Measurements from ENCODE around the gene NR3C1. TPM values are rescaled to one million over a fixed set of nuclear protein-coding genes. Genes with fewer than 3 reads are reported as not detected.

Gene NR3C1
- total RNA-seq, 4 donors from 2014 or later: 29.7 to 79.2 (median 38.9) TPM

DNA sequence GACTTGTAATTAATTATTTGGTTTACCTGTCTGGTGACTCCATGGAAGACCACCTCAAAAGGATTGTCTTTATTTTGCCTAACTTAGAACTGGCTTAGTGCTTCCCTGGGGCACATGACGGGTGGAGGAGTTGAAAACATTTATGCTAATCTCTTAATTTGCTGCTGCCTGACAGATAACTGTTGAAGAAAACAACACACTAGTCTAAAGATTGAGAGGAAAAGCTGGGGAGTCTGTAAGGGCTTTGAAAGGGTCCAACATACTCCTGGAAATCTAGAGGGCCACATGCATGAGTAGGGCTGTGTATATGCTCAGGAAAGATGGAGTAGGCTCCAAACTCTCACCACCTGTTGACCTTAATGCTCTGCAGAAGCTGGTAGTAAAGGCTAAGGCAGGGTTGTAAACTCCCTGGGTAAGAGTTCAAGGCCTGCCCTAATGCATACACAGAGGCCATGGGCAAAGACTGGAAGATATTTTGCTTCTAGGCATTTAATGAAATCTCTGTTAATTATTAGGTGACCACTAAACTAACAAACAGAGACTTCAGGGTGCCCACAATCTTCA lies 40.7 kb downstream of the NR3C1 start:
- H3K27me3 ChIP-seq: no peaks in the 10 kb centered on the region
- no peaks in the 10 kb centered on the region for H3K36me3 ChIP-seq
- H3K9me3 ChIP-seq: no peaks in the 10 kb centered on the region
- no peak overlapping the region for H3K27ac ChIP-seq
- no peak overlapping the region for H3K4me3 ChIP-seq
- no peak for DNase-seq
- TF ChIP-seq POLR2A (IDR thresholded peaks at IDR 0.05) (no peak), CTCF (IDR thresholded peaks at IDR 0.05) (no peak)
- peaks cover 0 to 12% (median 0%) of the 10 kb centered on the region in 4 donors for H3K4me1 ChIP-seq

DNA sequence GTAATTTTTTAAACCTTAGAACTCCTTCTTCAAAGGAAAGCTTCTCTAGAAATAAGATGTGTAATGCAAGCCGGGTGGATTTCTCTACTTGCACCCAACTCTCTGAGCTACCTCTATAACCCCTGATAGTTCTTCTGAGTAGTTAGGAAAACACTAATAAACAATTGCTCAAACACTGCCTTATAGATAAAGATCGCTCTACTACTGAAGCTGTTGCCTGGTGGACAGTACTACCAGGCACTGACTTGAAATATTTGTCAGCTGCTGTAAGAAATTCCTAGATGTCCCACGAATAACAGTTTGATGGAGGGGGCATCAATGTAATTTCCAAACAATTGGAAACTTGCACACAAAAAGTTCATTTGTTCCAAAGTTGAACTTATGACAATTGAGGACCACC lies 42.0 kb downstream of the NR3C1 start:
- no peak overlapping the region for H3K4me3 ChIP-seq
- no peaks in the 10 kb centered on the region for H3K9me3 ChIP-seq
- H3K36me3 ChIP-seq: no peaks in the 10 kb centered on the region
- no peaks in the 10 kb centered on the region for H3K27me3 ChIP-seq
- TF ChIP-seq POLR2A (IDR thresholded peaks at IDR 0.05) (no peak), CTCF (IDR thresholded peaks at IDR 0.05) (no peak)
- H3K27ac ChIP-seq: no peak overlapping the region
- peaks cover 0 to 21% (median 0%) of the 10 kb centered on the region in 4 donors for H3K4me1 ChIP-seq
- no peak for DNase-seq

GRCh38 chr5:143360755-143361154 lies 42.7 kb downstream of the NR3C1 start:
- Histone ChIP-seq H3K4me3 (no peak overlapping the region), H3K36me3 (no peaks in the 10 kb centered on the region), H3K27ac (no peak overlapping the region), H3K9me3 (no peaks in the 10 kb centered on the region), H3K27me3 (no peaks in the 10 kb centered on the region), H3K4me1 (peaks cover 0 to 22% (median 2%) of the 10 kb centered on the region in 4 donors)
- no peak for DNase-seq
- TF ChIP-seq POLR2A (IDR thresholded peaks at IDR 0.05): no peak
- no peak for TF ChIP-seq CTCF (IDR thresholded peaks at IDR 0.05)

DNA sequence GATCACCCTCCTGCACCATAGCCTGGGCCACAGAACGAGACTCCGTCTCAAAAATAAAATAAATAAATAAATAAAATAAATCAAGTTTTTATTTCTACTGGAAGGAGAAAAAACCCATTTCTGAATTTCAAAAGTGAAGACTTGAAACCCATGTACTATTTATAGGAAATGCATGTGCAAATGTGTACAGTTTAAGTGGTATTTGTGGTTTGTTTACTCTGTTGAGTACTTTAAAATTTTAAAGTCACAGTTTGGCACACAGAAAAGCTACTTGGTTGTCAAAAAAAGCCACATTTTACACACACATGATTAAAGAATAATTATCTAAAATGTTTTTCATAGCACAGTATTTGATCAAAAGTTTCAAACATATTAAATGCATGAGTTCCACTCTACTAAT lies 43.6 kb downstream of the NR3C1 start:
- peaks cover 0 to 29% (median 4%) of the 10 kb centered on the region in 4 donors for H3K4me1 ChIP-seq
- no peaks in the 10 kb centered on the region for H3K36me3 ChIP-seq
- no peaks in the 10 kb centered on the region for H3K9me3 ChIP-seq
- DNase-seq: no peak
- H3K27me3 ChIP-seq: no peaks in the 10 kb centered on the region
- H3K4me3 ChIP-seq: no peak overlapping the region
- no peak overlapping the region for H3K27ac ChIP-seq
- TF ChIP-seq POLR2A (IDR thresholded peaks at IDR 0.05): no peak
- no peak for TF ChIP-seq CTCF (IDR thresholded peaks at IDR 0.05)

GRCh38 chr5:143356855-143357583 lies 46.5 kb downstream of the NR3C1 start:
- TF ChIP-seq CTCF (IDR thresholded peaks at IDR 0.05) (no peak), POLR2A (IDR thresholded peaks at IDR 0.05) (no peak)
- no peaks in the 10 kb centered on the region for H3K27me3 ChIP-seq
- no peak for DNase-seq
- H3K4me3 ChIP-seq: no peak overlapping the region
- H3K27ac ChIP-seq: no peak overlapping the region
- H3K9me3 ChIP-seq: no peaks in the 10 kb centered on the region
- no peaks in the 10 kb centered on the region for H3K36me3 ChIP-seq
- H3K4me1 ChIP-seq: peaks cover 0 to 52% (median 8%) of the 10 kb centered on the region in 4 donors
